ENCODE measurements around the gene EPB41L2. TPM values are rescaled to one million over a fixed set of nuclear protein-coding genes. Genes with fewer than 3 reads are reported as not detected.
"Not testable (repeated sequence)": the region's sequence is repeated elsewhere in the genome, so short reads cannot be mapped to it uniquely, and the experiment has no call there.

EPB41L2 gene
- total RNA-seq, 4 donors from 2014 or later: 46.1 to 258 (median 88.3) TPM

DNA sequence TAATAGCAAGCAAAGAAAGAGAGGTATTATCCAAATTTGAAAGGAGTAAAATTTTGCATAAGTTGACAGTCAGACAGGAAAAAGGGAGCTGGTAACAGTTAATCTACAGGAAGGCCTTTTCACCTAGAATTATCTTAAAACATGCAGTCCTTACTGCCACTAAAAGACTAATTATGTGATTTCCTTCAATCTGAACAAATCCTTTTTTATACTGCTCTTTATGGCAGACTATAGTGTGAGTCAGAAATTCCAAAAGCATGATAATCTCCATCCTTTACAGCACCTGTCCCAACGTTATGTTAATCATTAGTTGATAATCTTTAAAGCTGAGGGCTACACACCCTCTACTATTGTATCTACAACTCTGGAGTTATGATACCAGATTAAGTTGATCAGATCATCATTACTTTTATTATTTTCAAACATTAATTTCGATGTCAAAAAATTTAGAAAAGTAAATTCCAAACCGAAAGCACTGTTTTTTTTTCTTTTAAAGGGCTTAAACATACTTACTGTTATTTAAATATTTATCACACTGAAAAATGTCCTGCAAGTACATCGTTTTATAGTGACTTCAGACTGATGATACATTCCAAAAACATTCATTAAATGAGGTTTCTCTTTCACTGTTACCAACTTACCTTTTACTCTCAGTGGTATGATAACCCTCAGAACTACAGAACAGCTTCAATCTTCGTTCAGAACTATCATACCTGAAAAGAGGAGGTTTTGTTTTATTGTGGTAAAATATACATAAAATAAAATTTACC, 39.1 kb upstream of the EPB41L2 start:
- H3K27ac ChIP-seq: no peak overlapping the region
- H3K27me3 ChIP-seq: no peaks in the 10 kb centered on the region
- TF ChIP-seq CTCF (IDR thresholded peaks at IDR 0.05) (no peak), POLR2A (IDR thresholded peaks at IDR 0.05) (no peak)
- no peak overlapping the region for H3K4me3 ChIP-seq
- no peaks in the 10 kb centered on the region for H3K9me3 ChIP-seq
- no peaks in the 10 kb centered on the region for H3K36me3 ChIP-seq
- H3K4me1 ChIP-seq: peaks cover 0 to 18% (median 1%) of the 10 kb centered on the region in 4 donors
- DNase-seq: no peak

GRCh38 chr6:131096786-131097185, 33.7 kb upstream of the EPB41L2 start:
- DNase-seq: no peak
- Histone ChIP-seq H3K27me3 (no peaks in the 10 kb centered on the region), H3K36me3 (no peaks in the 10 kb centered on the region), H3K27ac (no peak overlapping the region), H3K9me3 (peaks cover 0 to 5% (median 0%) of the 10 kb centered on the region in 4 donors), H3K4me3 (no peak overlapping the region), H3K4me1 (no peaks in the 10 kb centered on the region)
- TF ChIP-seq CTCF (IDR thresholded peaks at IDR 0.05) (no peak), POLR2A (IDR thresholded peaks at IDR 0.05) (no peak)

DNA sequence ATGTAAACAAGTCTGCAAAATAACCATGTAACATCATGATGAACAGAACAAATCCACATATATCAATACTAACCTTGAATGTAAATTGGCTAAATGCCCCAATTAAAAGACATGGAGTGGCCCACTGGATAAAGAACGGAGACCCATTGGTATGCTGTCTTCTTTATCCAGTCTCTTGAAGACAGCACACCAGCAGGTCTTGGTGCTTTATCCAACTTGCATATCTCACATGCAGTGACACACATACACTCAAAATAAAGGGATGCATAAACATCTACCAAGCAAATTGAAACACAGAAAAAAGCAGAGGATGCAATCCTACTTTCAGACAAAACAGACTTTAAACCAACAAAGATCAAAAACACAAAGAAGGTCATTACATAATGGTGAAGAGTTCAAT, 30.3 kb upstream of the EPB41L2 start:
- TF ChIP-seq POLR2A (IDR thresholded peaks at IDR 0.05): no peak
- TF ChIP-seq CTCF (IDR thresholded peaks at IDR 0.05): no peak

DNA sequence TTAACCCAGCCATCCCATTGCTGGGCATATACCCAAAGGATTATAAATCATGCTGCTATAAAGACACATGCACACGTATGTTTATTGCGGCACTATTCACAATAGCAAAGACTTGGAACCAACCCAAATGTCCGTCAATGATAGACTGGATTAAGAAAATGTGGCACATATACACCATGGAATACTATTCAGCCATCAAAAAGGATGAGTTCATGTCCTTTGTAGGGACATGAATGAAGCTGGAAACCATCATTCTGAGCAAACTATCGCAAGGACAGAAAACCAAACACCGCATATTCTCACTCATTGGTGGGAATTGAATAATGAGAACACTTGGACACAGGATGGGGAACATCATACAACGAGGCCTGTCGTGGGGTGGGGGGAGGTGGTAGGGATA, 28.9 kb upstream of the EPB41L2 start:
- H3K36me3 ChIP-seq, H3K4me1 ChIP-seq, H3K27ac ChIP-seq, H3K4me3 ChIP-seq, H3K27me3 ChIP-seq, H3K9me3 ChIP-seq, DNase-seq: not testable (repeated sequence)

More for the DNA sequence above, 30.3 kb upstream of the EPB41L2 start:
- no peak for DNase-seq
- no peaks in the 10 kb centered on the region for H3K27me3 ChIP-seq
- no peaks in the 10 kb centered on the region for H3K36me3 ChIP-seq
- no peaks in the 10 kb centered on the region for H3K4me1 ChIP-seq
- H3K9me3 ChIP-seq: peaks cover 0 to 5% (median 0%) of the 10 kb centered on the region in 4 donors
- H3K4me3 ChIP-seq: no peak overlapping the region
- H3K27ac ChIP-seq: no peak overlapping the region

DNA sequence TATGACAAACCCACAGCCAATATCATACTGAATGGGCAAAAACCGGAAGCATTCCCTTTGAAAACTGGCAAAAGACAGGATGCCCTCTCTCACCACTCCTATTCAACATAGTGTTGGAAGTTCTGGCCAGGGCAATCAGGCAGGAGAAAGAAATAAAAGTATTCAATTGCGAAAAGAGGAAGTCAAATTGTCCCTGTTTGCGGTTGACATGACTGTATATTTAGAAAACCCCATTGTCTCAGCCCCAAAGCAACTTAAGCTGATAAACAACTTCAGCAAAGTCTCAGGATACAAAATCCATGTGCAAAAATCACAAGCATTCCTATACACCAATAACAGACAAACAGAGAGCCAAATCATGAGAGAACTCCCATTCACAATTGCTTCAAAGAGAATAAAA, 27.3 kb upstream of the EPB41L2 start:
- H3K27me3 ChIP-seq, H3K9me3 ChIP-seq, H3K27ac ChIP-seq, H3K4me1 ChIP-seq, DNase-seq, H3K4me3 ChIP-seq, H3K36me3 ChIP-seq: not testable (repeated sequence)

GRCh38 chr6:131084982-131085381, 21.9 kb upstream of the EPB41L2 start:
- no peak overlapping the region for H3K4me3 ChIP-seq
- no peak overlapping the region for H3K27ac ChIP-seq
- H3K36me3 ChIP-seq: no peaks in the 10 kb centered on the region
- H3K4me1 ChIP-seq: no peaks in the 10 kb centered on the region
- no peak for DNase-seq
- TF ChIP-seq POLR2A (IDR thresholded peaks at IDR 0.05) (no peak), CTCF (IDR thresholded peaks at IDR 0.05) (no peak)
- H3K9me3 ChIP-seq: no peaks in the 10 kb centered on the region
- no peaks in the 10 kb centered on the region for H3K27me3 ChIP-seq

DNA sequence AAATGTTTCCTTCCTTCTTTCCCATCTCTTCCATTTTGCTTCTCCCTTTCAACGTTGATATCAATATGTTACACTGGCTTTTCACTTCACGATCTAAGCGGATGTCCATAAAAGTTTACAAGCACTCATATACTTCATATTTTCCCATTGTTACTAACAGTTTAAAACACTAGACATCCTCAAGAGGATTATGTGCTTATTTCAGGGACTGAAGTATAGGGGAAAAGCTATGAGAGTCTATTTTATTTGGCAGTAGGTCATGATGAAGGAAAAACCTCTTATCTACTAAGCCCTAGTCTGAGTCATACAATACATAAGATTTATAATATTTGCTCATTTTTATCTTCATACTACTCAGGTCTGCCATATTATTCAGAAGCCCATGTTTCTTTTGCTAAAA, 20.6 kb upstream of the EPB41L2 start:
- H3K9me3 ChIP-seq: no peaks in the 10 kb centered on the region
- TF ChIP-seq POLR2A (IDR thresholded peaks at IDR 0.05) (no peak), CTCF (IDR thresholded peaks at IDR 0.05) (no peak)
- DNase-seq: no peak
- no peaks in the 10 kb centered on the region for H3K27me3 ChIP-seq
- no peaks in the 10 kb centered on the region for H3K4me1 ChIP-seq
- H3K27ac ChIP-seq: no peak overlapping the region
- H3K36me3 ChIP-seq: no peaks in the 10 kb centered on the region
- H3K4me3 ChIP-seq: no peak overlapping the region

All from Peyer's patch (tissue), 4 donors.